ENCODE data around the gene TAF9. TPM values are rescaled to one million over a fixed set of nuclear protein-coding genes. Genes with fewer than 3 reads are reported as not detected.

TAF9 gene
- total and polyA plus RNA-seq, 8 donors, result 1.2 to 77.9 (median 36.2) TPM

DNA sequence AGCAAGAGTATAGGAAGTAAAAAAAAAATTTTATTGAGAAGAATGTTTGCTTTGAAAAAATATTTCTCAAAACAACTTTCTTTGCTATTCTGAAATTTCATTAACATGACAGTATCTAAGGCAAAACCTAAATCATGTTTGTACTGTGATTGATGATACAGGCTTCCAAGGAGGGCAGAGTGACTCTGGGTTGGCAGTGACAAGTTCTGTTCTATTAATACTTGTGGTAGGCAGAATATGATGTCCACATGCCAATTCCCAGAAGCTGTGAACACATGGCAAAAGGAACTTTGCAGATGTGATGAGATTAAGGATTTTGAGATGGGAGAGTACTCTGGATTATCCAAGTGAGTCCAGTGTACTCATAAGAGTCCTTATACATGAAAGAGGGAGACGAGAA lies 53.3 kb downstream of the TAF9 start:
- Histone ChIP-seq H3K4me1 (no peaks in the 10 kb centered on the region), H3K36me3 (peaks cover 0 to 81% (median 74%) of the 10 kb centered on the region in 4 donors), H3K4me3 (no peak overlapping the region), H3K27ac (no peak overlapping the region), H3K27me3 (no peaks in the 10 kb centered on the region), H3K9me3 (no peaks in the 10 kb centered on the region)
- intact Hi-C loops (cut with DNase I; ENCODE audit: low total_unique reads), result no loop called here
- TF ChIP-seq POLR2A (IDR thresholded peaks at IDR 0.05), result no peak
- no peak for TF ChIP-seq EP300 (IDR thresholded peaks at IDR 0.05)
- TF ChIP-seq, protein P1, sequence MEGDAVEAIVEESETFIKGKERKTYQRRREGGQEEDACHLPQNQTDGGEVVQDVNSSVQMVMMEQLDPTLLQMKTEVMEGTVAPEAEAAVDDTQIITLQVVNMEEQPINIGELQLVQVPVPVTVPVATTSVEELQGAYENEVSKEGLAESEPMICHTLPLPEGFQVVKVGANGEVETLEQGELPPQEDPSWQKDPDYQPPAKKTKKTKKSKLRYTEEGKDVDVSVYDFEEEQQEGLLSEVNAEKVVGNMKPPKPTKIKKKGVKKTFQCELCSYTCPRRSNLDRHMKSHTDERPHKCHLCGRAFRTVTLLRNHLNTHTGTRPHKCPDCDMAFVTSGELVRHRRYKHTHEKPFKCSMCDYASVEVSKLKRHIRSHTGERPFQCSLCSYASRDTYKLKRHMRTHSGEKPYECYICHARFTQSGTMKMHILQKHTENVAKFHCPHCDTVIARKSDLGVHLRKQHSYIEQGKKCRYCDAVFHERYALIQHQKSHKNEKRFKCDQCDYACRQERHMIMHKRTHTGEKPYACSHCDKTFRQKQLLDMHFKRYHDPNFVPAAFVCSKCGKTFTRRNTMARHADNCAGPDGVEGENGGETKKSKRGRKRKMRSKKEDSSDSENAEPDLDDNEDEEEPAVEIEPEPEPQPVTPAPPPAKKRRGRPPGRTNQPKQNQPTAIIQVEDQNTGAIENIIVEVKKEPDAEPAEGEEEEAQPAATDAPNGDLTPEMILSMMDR (IDR thresholded peaks at IDR 0.05), result no peak
- no peak for TF ChIP-seq POLR2AphosphoS5 (IDR thresholded peaks at IDR 0.05)
- WGBS, 5 donors, result 87 to 97% (median 91%) methylated on average over 1 of the region's 1 CpG
- no peak for DNase-seq

Other genes with a start within 250 kb of the TAF9 start
- 10 to 100 TPM in 2 of 5 donors, 1 to 10 TPM in 2, not detected in 1; 6.2 to 31.3 (median 15.1) TPM for gene CCNB1, start 202.4 kb downstream of the TAF9 start, total RNA-seq
- gene CCNB1, start 202.4 kb downstream of the TAF9 start, polyA plus RNA-seq, result 10 to 100 TPM in 2 of 3 donors, 1 to 10 TPM in 1; 7.2 to 34.4 (median 14.4) TPM
- 10 to 100 TPM in 2 of 5 donors, 1 to 10 TPM in 2, under 1 TPM in 1; 0.45 to 15.6 (median 1.8) TPM for gene CENPH, start 179.9 kb downstream of the TAF9 start, total RNA-seq
- gene CENPH, start 179.9 kb downstream of the TAF9 start, polyA plus RNA-seq, result 1 to 10 TPM; 3.5 to 5.6 (median 3.7) TPM
- 10 to 100 TPM in 2 of 5 donors, 1 to 10 TPM in 1, not detected in 2; 5.8 to 51.4 (median 14.1) TPM for gene CDK7, start 134.6 kb downstream of the TAF9 start, total RNA-seq
- 10 to 100 TPM; 18.2 to 30.0 (median 29.8) TPM for gene CDK7, start 134.6 kb downstream of the TAF9 start, polyA plus RNA-seq
- 10 to 100 TPM in 3 of 5 donors, 1 to 10 TPM in 2; 7.6 to 26.3 (median 17.4) TPM for gene CCDC125, start 36.7 kb downstream of the TAF9 start, total RNA-seq
- gene CCDC125, start 36.7 kb downstream of the TAF9 start, polyA plus RNA-seq, result 10 to 100 TPM in 1 of 3 donors, 1 to 10 TPM in 2; 4.4 to 11.9 (median 5.0) TPM
- gene AK6, start within 50 bp of the TAF9 start, total RNA-seq, result 10 to 100 TPM in 3 of 5 donors, not detected in 2; 17.5 to 42.0 (median 32.7) TPM
- 10 to 100 TPM; 40.8 to 45.4 (median 44.2) TPM for gene AK6, start within 50 bp of the TAF9 start, polyA plus RNA-seq
- 10 to 100 TPM; 11.1 to 42.5 (median 30.3) TPM for gene RAD17, start 298 bp upstream of the TAF9 start, total RNA-seq
- 10 to 100 TPM in 2 of 3 donors, 1 to 10 TPM in 1; 9.4 to 13.1 (median 11.5) TPM for gene RAD17, start 298 bp upstream of the TAF9 start, polyA plus RNA-seq
- 10 to 100 TPM in 4 of 5 donors, 1 to 10 TPM in 1; 5.3 to 37.1 (median 20.6) TPM for gene MARVELD2, start 45.6 kb upstream of the TAF9 start, total RNA-seq
- gene MARVELD2, start 45.6 kb upstream of the TAF9 start, polyA plus RNA-seq, result 1 to 10 TPM; 3.7 to 4.0 (median 3.8) TPM
- 10 to 100 TPM; 17.5 to 81.9 (median 52.3) TPM for gene OCLN, start 123.3 kb upstream of the TAF9 start, total RNA-seq
- 10 to 100 TPM in 1 of 3 donors, 1 to 10 TPM in 2; 4.4 to 12.5 (median 7.3) TPM for gene OCLN, start 123.3 kb upstream of the TAF9 start, polyA plus RNA-seq
- 10 to 100 TPM in 3 of 5 donors, 1 to 10 TPM in 2; 4.7 to 55.1 (median 17.4) TPM for gene GTF2H2C, start 190.7 kb upstream of the TAF9 start, total RNA-seq
- gene GTF2H2C, start 190.7 kb upstream of the TAF9 start, polyA plus RNA-seq, result 10 to 100 TPM in 2 of 3 donors, 1 to 10 TPM in 1; 7.5 to 12.4 (median 11.4) TPM

Measured in stomach (tissue), 9 donors.